PFSK-1 (cell line): ENCODE results near the gene FMNL2.

Experiments used
- FOXP2 ChIP-seq: optimal IDR thresholded peaks from 2 replicates; pipeline ENCODE3; 2011; ENCODE audit warnings: borderline replicate concordance, control low read depth, inconsistent platforms; ENCODE audit not compliant: insufficient read depth; ENCODE audit errors: extremely low read length, extremely low read depth
- POLR2AphosphoS5 ChIP-seq: IDR thresholded peaks from 2 replicates; pipeline ENCODE4 v1.6.1; 2012; ENCODE audit warnings: low read depth, mild to moderate bottlenecking, control low read depth, low read length, moderate library complexity
- SIN3A ChIP-seq: IDR thresholded peaks from 2 replicates; pipeline ENCODE4 v1.6.1; 2012; ENCODE audit warnings: mild to moderate bottlenecking, low read length, moderate library complexity, borderline replicate concordance; ENCODE audit not compliant: insufficient read depth
- TAF1 ChIP-seq: IDR thresholded peaks from 2 replicates; pipeline ENCODE4 v1.6.1; 2012; ENCODE audit warnings: low read length, control low read depth, borderline replicate concordance; ENCODE audit not compliant: insufficient read depth
- TF ChIP-seq, protein P1 (sequence below), 2 experiments: IDR thresholded peaks; 2 replicates each; pipeline versions ENCODE4 v1.6.1 to v1.8.0; 2011 to 2012; ENCODE audit warnings: low read depth in 2 of 2, low read length in 2 of 2, control low read depth in 1 of 2, inconsistent platforms in 1 of 2, mild to moderate bottlenecking in 1 of 2, moderate library complexity in 1 of 2; ENCODE audit not compliant: insufficient read depth in 1 of 2

DNA sequence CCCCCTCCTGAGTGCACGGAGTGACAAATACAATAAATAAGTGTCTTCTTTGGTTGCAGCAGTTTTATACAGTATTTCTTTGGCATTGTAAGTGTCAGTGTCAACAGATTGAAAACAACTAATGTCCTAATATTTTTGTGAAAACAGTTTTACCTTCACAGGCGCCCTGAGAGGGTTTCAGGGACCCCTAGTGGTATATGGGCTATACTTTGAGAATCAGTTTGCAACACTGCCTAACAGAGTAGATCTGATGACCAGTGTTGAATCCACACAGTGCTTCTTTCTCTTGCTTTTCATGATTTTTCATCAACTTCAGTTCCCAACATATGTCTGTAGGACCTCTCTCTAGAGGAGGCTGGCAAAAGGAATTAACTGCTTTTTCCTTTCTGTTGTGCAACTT is 220.1 kb downstream of the FMNL2 start:
- TF ChIP-seq POLR2AphosphoS5 (no peak), TAF1 (no peak), SIN3A (no peak), FOXP2 (no peak)
- TF ChIP-seq, protein P1, sequence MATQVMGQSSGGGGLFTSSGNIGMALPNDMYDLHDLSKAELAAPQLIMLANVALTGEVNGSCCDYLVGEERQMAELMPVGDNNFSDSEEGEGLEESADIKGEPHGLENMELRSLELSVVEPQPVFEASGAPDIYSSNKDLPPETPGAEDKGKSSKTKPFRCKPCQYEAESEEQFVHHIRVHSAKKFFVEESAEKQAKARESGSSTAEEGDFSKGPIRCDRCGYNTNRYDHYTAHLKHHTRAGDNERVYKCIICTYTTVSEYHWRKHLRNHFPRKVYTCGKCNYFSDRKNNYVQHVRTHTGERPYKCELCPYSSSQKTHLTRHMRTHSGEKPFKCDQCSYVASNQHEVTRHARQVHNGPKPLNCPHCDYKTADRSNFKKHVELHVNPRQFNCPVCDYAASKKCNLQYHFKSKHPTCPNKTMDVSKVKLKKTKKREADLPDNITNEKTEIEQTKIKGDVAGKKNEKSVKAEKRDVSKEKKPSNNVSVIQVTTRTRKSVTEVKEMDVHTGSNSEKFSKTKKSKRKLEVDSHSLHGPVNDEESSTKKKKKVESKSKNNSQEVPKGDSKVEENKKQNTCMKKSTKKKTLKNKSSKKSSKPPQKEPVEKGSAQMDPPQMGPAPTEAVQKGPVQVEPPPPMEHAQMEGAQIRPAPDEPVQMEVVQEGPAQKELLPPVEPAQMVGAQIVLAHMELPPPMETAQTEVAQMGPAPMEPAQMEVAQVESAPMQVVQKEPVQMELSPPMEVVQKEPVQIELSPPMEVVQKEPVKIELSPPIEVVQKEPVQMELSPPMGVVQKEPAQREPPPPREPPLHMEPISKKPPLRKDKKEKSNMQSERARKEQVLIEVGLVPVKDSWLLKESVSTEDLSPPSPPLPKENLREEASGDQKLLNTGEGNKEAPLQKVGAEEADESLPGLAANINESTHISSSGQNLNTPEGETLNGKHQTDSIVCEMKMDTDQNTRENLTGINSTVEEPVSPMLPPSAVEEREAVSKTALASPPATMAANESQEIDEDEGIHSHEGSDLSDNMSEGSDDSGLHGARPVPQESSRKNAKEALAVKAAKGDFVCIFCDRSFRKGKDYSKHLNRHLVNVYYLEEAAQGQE (IDR thresholded peaks at IDR 0.05; ENCODE audit: insufficient read depth in 1 of 2, low read depth in 2 of 2, low read length in 2 of 2), result no peak
